HPDE6-E6E7 (cell line): ENCODE data around the gene TCF12.

Source experiments
- DNase-seq: peaks from one replicate; pipeline ENCODE4 v3.0.0; 2011; ENCODE audit warnings: missing footprints; ENCODE audit errors: extremely low spot score

Gene TCF12

DNA sequence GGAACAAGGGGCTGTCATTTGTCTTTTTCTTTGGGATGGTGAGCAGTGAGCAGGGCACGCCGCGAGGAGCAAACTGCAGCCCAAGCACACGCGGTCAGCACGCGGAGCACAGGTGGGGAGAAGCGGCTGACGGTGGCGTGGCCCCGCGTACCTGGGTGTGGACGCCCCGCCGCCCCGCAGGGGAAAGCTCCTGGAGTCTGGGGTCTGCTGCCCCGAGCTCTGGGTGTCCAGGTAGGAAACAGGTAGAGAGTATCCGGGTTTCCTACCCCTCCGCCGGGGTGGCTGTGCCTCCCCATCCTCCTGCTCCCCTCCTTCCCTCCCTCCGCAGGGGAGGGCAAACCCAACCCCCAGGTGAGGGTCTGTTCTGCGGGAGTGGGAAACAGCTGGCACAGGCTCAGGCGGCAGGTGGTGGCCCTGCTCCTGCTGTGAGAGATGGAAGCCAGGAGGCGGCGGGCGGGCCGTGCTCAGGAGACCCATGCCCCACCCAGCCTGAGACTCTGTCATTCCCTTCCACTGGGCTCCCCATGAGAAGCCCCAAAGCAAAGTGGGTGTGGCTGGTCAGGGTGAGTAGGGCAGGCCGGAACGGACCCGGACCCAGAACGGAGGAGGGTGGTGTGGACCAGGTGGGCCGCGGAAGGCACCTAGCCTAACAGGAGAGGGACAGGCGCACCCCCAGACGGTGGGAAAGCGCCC is 400.9 kb downstream of the TCF12 start:
- DNase-seq: no peak

DNA sequence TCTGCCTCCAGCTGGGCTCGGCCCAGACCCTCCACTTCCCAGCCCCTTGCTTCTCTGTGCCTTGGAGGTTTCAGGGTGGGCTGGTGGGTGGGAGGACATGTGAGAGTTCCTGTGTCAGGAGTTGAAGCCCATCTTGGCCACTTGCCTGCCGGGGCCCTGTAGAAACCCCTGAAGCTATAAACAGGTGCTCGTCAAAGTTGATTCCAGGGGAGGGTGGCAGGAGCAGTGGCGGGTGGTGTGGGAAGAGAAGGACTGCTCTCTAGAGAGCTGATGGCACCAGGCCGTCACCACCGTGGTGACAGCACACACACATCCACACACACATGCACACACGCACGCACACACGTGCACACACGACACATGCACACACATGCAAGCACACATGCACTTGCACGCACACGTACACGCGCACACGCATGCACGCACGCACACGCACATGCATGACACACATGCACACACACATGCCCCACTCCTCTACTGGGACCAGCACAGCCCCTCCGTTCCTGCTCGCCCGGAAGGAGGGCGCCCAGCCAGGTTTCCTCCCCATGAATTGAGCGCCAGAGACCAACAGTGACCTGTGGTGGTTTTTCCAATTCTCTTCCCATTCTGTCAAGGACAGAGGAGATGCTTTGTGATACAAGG is 401.6 kb downstream of the TCF12 start:
- no peak for DNase-seq

DNA sequence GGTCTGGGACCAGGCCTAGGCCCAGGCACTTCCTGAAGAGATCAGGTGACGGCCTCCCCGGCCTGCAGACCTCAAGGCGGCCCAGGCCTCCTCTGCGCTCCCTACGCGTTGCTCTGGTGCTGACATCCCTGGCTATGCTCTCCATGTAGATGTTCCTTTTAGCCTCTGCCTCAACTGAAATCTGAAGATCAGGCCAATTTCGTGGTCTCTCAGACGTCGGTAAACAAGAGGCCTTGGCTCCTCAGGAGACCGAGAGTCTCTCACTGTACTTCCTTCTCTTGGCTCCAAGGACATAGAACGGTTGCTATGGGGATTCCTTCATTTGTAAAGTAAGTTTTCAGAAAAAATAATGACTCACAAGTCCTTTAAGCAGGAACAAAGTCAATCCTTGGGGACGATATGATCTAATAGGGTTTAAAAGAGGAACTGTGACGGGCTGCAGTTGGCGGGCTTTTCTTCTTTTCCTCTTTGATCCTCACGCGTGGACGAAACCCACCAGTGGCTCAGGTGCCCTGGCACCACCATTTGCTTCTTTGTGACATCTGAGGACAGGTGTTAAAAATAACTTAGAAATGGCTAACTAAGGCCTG is 402.3 kb downstream of the TCF12 start:
- no peak for DNase-seq

DNA sequence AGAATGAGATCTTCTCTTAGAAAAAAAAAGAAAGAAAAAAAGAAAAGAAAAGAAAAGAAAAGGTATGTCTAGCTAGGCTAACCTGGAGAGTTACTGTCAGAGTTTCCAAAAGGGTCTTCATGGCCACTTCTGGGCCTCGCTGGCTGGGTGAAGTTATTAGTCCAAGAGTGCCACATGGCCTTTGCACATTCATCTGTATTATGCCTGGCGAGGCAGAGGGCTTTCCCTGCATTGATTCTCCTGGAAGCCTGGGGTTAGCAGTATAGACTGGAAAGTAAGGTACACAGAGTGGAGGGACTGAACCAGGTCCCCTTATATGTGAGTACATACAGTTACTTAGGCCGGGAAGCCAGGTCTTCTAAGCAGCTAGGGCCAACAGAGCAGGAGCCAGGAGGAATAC is 403.0 kb downstream of the TCF12 start:
- DNase-seq: no peak

DNA sequence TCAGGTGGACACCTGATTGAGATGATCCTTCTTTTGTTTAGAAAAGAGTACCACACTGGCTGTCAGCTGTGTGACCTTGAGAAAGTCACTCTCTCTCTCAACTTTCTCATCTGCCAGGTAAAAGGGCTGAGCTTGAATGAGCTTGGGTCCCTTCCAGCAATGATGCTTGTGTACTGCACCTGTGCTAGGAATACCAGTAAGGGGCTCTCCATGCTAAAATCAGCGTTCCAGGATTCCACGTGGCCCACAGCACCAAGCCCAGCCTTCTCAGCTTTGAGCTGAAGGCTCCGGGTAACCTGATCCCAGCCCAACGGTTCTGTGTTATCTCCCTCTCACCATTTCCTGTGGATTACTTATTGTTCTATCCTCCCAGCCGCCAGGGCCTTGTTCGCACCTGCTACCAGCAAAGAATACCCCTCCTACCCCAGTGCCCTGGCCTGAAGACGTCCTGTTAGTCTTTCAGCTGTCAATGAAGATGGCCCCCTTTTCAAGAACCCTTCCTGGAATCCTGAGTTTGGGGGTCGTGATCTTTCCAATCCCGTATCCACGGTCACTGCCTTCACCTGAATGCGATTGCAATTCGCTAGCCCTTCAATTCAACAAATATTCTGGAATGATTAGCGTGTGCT is 403.6 kb downstream of the TCF12 start:
- DNase-seq: no peak

DNA sequence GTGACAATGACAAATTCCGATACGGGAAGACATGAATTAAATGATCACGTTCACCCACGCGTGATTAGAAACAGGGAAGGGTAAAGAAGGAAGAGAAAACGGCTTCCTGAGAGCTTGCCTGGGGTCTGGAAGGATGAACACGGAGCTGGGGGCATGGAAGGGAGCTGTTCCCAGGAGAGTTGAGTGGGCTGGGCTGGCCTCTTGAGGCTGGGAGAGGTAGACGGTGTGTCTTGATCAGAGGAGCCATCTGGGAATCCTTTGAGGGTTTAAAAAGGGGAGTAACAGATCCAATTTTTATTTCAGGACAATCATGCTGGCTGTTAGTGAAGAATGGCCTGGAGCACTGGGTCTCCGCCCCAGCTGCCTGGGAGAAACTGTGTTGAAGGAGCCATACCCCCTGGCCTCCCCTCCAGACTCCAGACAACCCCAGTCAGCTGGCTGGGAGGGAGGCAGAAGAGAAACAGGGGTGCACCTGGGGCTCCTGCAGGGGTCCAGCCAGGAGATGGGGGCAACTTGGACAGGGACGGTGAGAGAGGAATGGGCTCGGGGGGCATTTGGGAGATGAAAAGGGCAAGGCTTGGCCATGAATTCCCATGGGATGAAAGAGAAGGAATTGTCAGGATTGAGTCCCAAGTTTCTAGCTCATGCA is 404.3 kb downstream of the TCF12 start:
- no peak for DNase-seq

DNA sequence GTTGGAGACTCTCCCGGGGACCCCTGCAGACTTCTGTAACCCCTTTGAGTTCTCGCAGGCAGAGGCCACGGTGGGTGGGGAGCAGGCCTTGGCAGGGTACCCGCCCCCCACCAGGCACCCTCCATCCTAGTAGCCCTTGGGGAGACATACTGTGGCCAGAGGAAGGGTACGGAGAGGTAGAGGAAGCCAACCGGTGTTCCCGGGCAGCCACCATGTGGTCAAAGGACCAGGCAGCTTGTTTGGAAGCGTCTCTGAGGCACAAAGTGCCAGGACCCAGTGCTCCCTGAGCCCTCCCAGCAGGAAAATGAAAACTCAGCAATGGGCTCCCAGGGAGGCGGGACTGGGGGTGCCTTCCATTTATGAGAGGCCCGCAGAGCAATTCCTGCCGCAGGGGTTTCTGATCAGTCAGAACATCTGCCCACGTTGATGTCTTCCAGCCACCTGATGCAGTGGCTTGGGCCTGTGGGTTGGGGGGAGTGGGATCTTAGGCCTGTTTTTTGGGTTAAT is 404.9 kb downstream of the TCF12 start:
- DNase-seq: no peak

DNA sequence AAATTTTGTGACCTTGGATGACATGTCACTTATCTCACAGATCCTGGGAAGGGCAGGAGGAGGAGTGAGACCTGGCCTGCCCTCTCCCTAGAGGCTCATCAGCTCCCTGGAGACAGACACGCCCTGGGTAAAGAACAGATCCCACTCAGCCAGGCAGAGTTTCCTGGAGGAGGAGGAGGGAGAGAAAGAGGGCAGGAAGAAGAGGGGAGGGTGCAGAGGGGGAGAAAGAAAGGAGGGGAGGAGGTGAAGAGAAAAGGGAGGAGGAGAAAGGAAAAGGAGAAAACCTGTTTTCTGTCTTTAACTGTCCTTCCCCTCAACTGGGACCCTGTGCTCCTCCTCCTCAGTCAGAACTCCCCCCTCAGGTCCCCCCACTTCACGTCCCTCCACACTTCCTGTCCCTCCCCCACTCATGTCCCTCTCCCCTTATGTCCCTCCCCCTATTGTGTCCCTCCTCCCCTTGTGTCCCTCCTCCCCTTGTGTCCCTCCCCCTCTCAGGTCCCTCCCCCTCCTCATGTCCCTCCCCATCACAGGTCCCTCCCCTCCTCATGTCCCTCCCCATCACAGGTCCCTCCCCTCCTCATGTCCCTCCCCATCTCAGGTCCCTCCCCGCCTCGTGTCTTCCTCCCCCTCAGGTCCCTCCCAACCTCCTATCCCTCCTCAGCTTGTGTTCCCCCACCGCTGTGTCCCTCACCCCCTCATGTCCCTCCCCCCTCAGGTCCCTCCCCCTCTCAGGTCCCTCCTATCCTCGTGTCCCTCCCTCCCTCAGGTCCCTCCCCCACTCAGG is 405.6 kb downstream of the TCF12 start:
- DNase-seq: peak; percentile 77

DNA sequence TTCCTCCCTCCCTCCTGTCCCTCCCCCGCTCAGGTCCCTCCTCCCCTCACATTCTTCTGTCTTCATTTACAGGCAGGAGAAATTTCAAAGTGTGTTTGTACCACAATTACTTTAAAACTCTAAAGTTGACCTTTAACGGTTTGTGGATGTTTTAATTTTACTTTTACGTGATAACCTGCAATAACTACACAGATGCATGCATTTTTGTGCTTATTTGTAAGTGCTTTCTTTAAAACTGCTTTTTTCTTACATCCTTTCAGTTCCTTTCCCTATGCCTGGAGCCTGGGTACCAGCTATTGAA is 406.1 kb downstream of the TCF12 start:
- no peak for DNase-seq

DNA sequence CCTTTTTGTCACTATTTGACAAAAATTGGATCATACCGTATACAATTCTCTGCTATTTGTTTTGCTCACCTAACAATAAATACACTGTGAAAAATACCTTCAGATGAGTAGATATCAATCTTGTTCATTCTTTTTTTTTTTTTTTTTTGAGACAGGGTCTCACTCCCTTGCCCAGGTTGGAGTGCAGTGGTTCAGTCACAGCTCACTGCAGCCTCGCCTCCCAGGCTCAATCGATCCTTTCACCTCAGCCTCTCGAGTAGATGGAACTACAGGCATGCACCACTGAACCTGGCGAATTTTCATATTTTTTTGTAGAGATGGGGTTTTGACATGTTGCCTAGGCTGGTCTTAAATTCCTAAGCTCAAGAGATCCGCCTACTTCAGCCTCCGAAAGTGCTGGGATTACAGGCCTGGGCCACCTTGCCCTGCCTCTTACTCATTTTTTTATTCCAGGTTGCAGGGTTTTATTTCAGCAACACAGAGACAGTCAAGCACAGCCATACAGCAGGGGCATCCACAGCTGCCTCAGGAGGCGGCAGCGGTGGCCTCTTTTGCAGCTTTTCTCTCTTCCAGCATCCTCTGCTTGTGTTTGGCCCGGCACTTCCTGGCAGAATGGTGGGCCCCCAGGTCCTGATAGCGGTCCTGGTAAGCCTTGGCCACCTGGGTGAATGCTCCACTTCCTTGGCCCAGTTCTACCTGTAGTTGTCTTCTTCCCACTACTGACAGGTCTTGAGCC is 406.7 kb downstream of the TCF12 start:
- DNase-seq: no peak

DNA sequence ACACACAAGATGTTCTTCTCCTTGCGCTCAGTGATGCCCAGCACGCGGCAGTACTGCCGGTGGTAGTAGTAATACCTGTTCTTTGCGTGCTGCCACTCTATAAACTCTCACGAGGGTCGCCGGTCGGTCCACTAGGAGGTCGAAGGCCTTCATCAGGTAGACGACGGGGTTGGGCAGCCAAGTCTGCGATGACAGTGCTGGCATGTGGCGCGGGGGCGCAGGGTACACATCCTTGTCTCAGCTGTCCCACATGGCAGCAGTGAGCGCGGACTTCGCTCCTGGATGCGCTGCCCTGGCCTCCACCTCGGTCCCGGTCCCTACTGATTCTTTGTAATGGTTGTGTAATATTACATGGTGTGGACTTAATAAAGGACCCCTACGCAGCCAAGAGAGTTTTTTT is 407.8 kb downstream of the TCF12 start:
- no peak for DNase-seq

DNA sequence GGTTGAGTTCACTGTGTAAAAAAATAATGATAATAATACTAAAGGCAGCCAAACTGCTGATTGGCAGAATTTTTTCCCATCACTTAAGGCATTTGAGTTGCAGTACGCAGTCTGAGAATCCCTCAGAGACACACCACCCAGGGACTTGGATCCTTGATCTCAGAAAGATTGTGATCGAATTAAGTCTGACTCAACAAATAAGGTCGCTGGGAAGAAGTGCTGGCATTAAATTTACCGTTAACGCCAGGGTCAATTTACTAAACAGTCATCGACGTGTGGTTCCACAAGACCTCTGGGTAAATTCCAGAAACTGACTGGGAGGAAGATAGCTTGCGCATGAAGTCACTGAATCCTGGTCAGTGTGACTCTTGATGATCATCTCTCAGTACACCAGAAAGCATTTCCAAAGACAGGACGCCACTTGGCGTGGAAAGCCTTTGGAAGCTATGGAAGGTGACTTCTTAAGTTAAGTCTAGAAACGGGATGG is 409.6 kb downstream of the TCF12 start:
- no peak for DNase-seq

DNA sequence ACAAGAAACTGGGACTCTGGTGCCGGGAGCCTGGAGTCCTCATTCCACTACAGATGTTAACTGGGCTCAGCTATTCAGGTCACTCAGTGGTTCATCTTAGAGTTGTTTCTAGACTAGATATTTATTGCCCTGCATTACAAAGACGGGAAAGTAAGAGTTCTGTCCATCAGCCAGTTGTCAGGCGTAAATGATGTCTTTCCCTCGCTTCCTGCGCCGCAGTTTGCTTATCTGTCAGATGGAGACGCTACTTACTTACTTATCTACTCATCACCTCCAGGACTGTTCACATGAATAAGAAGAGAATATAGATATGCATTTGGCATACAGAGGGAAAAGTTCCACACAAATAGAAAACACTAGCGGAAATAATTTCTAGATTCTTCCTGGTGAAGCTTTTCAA is 410.0 kb downstream of the TCF12 start:
- no peak for DNase-seq

DNA sequence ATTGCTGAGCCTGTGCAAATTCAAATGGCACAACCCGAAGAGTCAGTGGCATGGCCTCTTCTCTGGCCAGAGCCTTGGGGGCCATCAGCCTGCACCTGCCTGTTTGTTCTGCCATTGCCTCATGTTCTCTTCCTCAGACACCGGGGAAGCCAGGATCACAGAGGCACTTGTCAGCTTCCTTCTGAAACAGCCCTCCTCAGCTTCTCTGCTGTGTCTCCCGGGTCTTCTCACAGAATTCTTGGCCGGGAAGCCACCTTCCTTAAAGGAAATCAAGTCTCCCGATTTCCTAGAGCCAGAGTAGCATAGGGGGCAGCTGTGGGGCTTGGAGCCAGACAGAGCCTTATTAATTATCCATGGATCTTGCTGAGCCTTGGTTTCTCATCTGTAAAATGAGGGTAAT is 410.5 kb downstream of the TCF12 start:
- DNase-seq: no peak

DNA sequence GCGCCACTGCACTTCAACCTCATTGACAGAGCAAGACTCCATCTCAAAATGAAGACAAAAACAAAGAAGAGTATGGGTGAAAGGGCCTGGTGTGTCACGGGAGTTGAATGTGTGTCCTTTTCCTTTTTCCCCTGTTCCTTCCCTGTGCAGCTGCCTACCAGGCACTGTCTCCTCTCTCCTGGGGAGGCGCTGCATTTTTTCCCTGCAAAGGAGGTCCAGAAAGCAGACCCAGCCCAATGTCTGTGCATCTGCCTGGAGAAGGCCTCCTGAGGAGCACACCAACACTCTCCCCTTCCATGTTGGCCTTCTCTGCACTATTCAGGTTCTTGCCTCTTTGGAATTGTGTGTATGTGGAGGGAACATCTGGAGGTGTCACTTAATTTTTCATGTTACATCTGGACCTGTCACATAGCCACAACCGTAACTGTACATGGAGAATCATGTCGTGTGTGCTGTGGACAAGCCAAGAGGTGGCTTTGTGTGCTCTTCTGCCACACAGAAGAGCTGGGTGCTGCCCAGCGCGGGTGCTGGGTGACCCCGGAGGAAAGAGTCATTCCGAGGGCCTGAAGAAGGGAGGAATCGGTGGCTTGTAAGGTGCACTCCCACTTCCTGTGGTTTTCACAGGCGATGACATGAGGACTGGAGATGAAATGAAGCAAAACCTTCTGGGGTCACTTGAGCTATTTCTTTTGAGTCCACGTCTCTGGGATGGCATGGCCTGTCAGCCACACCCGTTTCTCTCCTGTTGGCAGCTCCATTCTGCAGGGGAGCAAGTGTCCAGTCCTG is 411.3 kb downstream of the TCF12 start:
- no peak for DNase-seq

DNA sequence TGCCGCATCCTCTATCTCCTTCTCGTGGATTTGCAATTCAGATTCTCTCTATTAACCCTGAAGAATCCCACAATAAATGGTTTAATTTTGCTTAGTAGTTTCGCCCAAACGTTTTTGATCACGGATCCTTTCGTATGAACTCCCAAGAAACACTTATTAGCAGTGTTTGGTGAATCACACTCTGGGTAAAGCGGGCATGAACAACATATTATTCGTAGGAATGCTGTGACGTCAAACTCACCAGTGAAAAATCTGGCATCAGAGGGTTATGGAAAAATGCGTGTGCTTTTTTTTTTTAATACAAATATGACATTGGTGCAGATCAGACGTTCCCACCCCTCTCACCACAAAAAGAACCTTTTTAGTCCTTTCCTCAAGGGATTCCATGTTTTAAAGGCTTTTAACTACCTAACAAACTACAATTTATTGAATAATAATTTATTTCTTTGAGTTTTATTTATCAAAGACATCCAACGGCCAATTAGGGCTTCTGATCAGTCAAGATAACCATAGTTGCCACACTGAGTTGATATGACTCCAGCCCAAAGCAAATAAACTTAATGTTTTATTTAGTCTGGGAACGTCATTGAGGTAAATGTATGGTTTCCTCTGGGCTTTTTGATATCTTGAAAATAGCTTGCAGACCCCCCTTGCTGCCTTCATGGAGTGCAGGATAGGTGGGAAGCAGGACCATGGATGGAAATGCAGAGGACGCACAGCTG is 412.3 kb downstream of the TCF12 start:
- DNase-seq: no peak

DNA sequence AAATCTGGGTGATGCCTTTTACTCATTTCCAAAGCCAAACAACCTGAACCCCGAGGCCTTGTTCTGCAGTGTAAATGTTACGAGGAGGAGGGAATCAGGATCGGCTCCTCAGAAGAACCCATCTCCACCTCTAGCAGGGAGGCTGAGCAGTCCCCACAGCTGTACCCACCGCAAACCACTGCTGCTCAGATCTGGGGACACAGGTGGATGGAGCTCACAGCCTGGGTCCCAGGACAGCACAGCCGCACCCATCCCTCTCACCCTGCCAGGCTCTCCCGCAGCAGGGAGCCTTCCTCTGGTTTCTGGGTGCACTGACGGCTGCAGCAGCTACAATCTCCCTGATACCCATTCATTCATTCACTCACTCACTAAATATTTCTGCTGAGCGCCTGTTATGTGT is 413.9 kb downstream of the TCF12 start:
- DNase-seq: no peak

DNA sequence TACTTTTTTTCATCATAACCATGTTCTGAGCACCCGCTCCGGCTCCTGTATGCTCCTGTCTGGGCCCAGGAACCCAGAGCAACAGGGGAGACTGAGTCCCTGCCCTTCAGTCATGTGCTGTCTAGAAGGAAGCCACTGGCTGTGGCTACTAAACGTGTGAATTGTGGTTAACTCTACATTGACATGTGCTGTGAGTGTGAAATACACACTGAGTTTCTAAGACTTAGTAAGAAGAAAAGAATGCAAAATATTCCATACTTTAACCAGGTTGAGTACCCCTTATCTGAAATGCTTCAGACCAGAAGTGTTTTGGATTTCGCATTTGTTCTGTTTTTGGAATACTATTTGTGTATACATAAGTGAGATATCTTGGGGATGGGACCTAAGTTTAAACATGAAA is 415.0 kb downstream of the TCF12 start:
- DNase-seq: no peak

DNA sequence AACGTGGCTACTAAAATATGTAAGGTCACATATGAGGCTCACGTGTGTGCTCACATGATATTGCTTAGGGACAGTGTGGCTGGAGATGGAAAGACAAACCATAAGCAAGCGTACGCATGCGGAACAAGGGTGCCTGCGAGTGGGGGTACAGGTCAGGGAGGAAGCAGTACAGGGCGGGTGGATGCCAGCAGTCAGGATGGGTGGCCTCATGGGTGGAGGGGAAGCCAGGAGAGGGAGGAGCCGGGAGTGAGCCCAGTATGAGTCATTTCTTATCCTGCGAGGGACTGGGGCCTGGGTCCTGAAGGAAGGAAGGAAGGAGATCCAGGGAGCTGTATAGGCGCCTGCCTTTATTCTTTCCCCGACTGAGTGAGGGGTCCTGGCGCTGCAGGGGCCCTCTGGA is 415.8 kb downstream of the TCF12 start:
- peak; percentile 49 for DNase-seq
